ENCODE measurements around the gene SLC25A20. TPM values are rescaled to one million over a fixed set of nuclear protein-coding genes. Genes with fewer than 3 reads are reported as not detected.

Gene SLC25A20
- total RNA-seq, 3 donors from 2014 or later, result 32.7 to 39.0 (median 36.9) TPM

- no peak overlapping the region for H3K4me3 ChIP-seq
- intact Hi-C loops (cut with DNase I, micrococcal nuclease), result no loop called here
- peaks cover under 1% of the 10 kb centered on the region for H3K4me1 ChIP-seq (ENCODE audit: low read depth)
- TF ChIP-seq CTCF (IDR thresholded peaks at IDR 0.05), result no peak
- ATAC-seq, result no peak
- no peaks in the 10 kb centered on the region for H3K36me3 ChIP-seq (ENCODE audit: low read depth)
- H3K9me3 ChIP-seq, result no peaks in the 10 kb centered on the region
- no peak for DNase-seq
These were observed 7.1 kb downstream of the SLC25A20 start for GRCh38 chr3:48891606-48892005.

GRCh38 chr3:48885753-48886152 is 12.9 kb downstream of the SLC25A20 start:
- no peak for TF ChIP-seq CTCF (IDR thresholded peaks at IDR 0.05)
- intact Hi-C loops (cut with DNase I, micrococcal nuclease), result no loop called here
- ATAC-seq, result no peak
- Histone ChIP-seq H3K9me3 (no peaks in the 10 kb centered on the region), H3K36me3 (ENCODE audit: low read depth) (no peaks in the 10 kb centered on the region), H3K4me3 (no peak overlapping the region), H3K4me1 (ENCODE audit: low read depth) (no peaks in the 10 kb centered on the region)
- DNase-seq, result no peak

- no peak for ATAC-seq
- no peak for TF ChIP-seq CTCF (IDR thresholded peaks at IDR 0.05)
- no peak overlapping the region for H3K4me3 ChIP-seq
- no peaks in the 10 kb centered on the region for H3K9me3 ChIP-seq
- H3K36me3 ChIP-seq (ENCODE audit: low read depth), result no peaks in the 10 kb centered on the region
- no peak for DNase-seq
- no peaks in the 10 kb centered on the region for H3K4me1 ChIP-seq (ENCODE audit: low read depth)
- intact Hi-C loops (cut with DNase I, micrococcal nuclease), result no loop called here
These were observed 17.0 kb downstream of the SLC25A20 start for GRCh38 chr3:48881652-48882114.

- TF ChIP-seq CTCF (IDR thresholded peaks at IDR 0.05), result no peak
- H3K36me3 ChIP-seq (ENCODE audit: low read depth), result no peaks in the 10 kb centered on the region
- ATAC-seq, result no peak
- no peak overlapping the region for H3K4me3 ChIP-seq
- no peaks in the 10 kb centered on the region for H3K9me3 ChIP-seq
- intact Hi-C loops (cut with DNase I, micrococcal nuclease), result no loop called here
- DNase-seq, result no peak
- no peaks in the 10 kb centered on the region for H3K4me1 ChIP-seq (ENCODE audit: low read depth)
These were observed 17.7 kb downstream of the SLC25A20 start for GRCh38 chr3:48881006-48881405.

GRCh38 chr3:48879994-48880377 is 18.7 kb downstream of the SLC25A20 start:
- Histone ChIP-seq H3K36me3 (ENCODE audit: low read depth) (no peaks in the 10 kb centered on the region), H3K4me1 (ENCODE audit: low read depth) (no peaks in the 10 kb centered on the region), H3K4me3 (no peak overlapping the region), H3K9me3 (no peaks in the 10 kb centered on the region)
- ATAC-seq (no peak), DNase-seq (no peak)
- intact Hi-C loops (cut with DNase I, micrococcal nuclease), result no loop called here
- no peak for TF ChIP-seq CTCF (IDR thresholded peaks at IDR 0.05)
